Panc1 (cell line): Measurements from ENCODE around the gene RNF34. TPM values are rescaled to one million over a fixed set of nuclear protein-coding genes. Genes with fewer than 3 reads are reported as not detected.
A peak's percentile ranks its signal among the peaks of the same experiment; 100 is the strongest.

Experiments used
- ATAC-seq: fragments of 200-7000 bp; cut with Tn5 transposase; 2 replicates; pipeline ENCODE4 v1.9.1; 2020; ENCODE audit warnings: mild to moderate bottlenecking, moderate library complexity
- BruUV-seq: library from RNA; stranded (reverse); fragments of 400-500 nt; replicated peaks from 2 replicates; lab custom pipeline; 2021; lab: Mats Ljungman, UMichigan
- CTCF ChIA-PET: fragments of 300-600 bp; sonication (Branson Sonifier 250); formaldehyde crosslinking; loops from one replicate; lab custom pipeline; 2022; ENCODE audit warnings: antibody characterized with exemption; lab: Charles Lee
- POLR2A ChIA-PET: fragments of 300-600 bp; sonication (Branson Sonifier 250); formaldehyde crosslinking; loops from one replicate; lab custom pipeline; 2022; ENCODE audit warnings: antibody characterized with exemption; lab: Charles Lee
- DNase-seq: peaks from one replicate; pipeline ENCODE4 v3.0.0-alpha.2; 2010; ENCODE audit warnings: low read depth, low spot score
- H3K27ac ChIP-seq: 2 replicates; pipeline ENCODE4 v1.5.1; 2011; ENCODE audit warnings: mild to moderate bottlenecking, low read length, inconsistent platforms
- H3K27me3 ChIP-seq: fragments of 200-500 bp; sonication (Bioruptor generic); 2 replicates; pipeline ENCODE4 v1.6.0; 2014; ENCODE audit warnings: low read length, inconsistent platforms; ENCODE audit not compliant: control insufficient read depth, insufficient read depth
- H3K36me3 ChIP-seq: fragments of 200-500 bp; sonication (Bioruptor generic); 2 replicates; pipeline ENCODE4 v1.5.1; 2014; ENCODE audit warnings: inconsistent platforms, mild to moderate bottlenecking, low read length, moderate library complexity; ENCODE audit not compliant: control insufficient read depth, insufficient read depth
- H3K4me1 ChIP-seq: 2 replicates; pipeline ENCODE4 v1.5.1; 2011; ENCODE audit warnings: inconsistent platforms, mild to moderate bottlenecking, low read length, moderate library complexity; ENCODE audit not compliant: control insufficient read depth, insufficient read depth
- H3K4me3 ChIP-seq, 2 experiments: 2 replicates each; pipeline ENCODE4 v1.5.1; 2011 to 2012; ENCODE audit warnings: low read depth in 2 of 2, low read length in 2 of 2, mild to moderate bottlenecking in 2 of 2, inconsistent platforms in 1 of 2, moderate library complexity in 1 of 2
- H3K9me3 ChIP-seq: fragments of 200-500 bp; sonication (Bioruptor generic); 2 replicates; pipeline ENCODE4 v1.5.1; 2014; ENCODE audit warnings: low read depth, mild to moderate bottlenecking, inconsistent platforms, low read length, moderate library complexity; ENCODE audit not compliant: control insufficient read depth, insufficient read depth
- CTCF ChIP-seq: fragments of 450-650 bp; IDR thresholded peaks from 2 replicates; pipeline ENCODE4 v1.5.1; 2017; ENCODE audit warnings: mild to moderate bottlenecking
- POLR2AphosphoS5 ChIP-seq: IDR thresholded peaks from 2 replicates; pipeline ENCODE4 v1.6.1; 2012; ENCODE audit warnings: mild to moderate bottlenecking, low read depth, low read length, moderate library complexity
- SIN3A ChIP-seq: IDR thresholded peaks from 2 replicates; pipeline ENCODE4 v1.6.1; 2012; ENCODE audit warnings: low read depth, mild to moderate bottlenecking, low read length, moderate library complexity, borderline replicate concordance; ENCODE audit not compliant: insufficient read depth
- TCF7L2 ChIP-seq: IDR thresholded peaks from 2 replicates; pipeline ENCODE4 v1.6.1; 2011; ENCODE audit warnings: mild to moderate bottlenecking, low read depth, low read length, inconsistent platforms
- in situ Hi-C: cut with HindIII; loops from 2 replicates; pipeline ENCODE4 v1.10.0; 2016; ENCODE audit warnings: low sequenced_read_pairs, low pct_unique_long_range_greater_than_20kb
- intact Hi-C: fragments of 100-400 bp; cut with micrococcal nuclease; formaldehyde crosslinking; loops from one replicate; pipeline ENCODE4 v1.10.0; 2022; ENCODE audit not compliant: unreplicated experiment
- total RNA-seq: library from RNA; stranded (reverse); gene quantifications from one replicate; pipeline ENCODE4 v1.2.1, GENCODE V29; 2021; ENCODE audit not compliant: unreplicated experiment
- TF ChIP-seq, protein P1 (sequence below), 2 experiments: IDR thresholded peaks; 2 replicates each; pipeline ENCODE4 v1.6.1; 2011 to 2012; ENCODE audit warnings: low read depth in 2 of 2, control low read depth in 1 of 2, low read length in 1 of 2, mild to moderate bottlenecking in 1 of 2, moderate library complexity in 1 of 2; ENCODE audit not compliant: insufficient read depth in 1 of 2

RNF34 gene
- total RNA-seq, 1 experiment from 2014 or later, result 52.4 TPM

DNA sequence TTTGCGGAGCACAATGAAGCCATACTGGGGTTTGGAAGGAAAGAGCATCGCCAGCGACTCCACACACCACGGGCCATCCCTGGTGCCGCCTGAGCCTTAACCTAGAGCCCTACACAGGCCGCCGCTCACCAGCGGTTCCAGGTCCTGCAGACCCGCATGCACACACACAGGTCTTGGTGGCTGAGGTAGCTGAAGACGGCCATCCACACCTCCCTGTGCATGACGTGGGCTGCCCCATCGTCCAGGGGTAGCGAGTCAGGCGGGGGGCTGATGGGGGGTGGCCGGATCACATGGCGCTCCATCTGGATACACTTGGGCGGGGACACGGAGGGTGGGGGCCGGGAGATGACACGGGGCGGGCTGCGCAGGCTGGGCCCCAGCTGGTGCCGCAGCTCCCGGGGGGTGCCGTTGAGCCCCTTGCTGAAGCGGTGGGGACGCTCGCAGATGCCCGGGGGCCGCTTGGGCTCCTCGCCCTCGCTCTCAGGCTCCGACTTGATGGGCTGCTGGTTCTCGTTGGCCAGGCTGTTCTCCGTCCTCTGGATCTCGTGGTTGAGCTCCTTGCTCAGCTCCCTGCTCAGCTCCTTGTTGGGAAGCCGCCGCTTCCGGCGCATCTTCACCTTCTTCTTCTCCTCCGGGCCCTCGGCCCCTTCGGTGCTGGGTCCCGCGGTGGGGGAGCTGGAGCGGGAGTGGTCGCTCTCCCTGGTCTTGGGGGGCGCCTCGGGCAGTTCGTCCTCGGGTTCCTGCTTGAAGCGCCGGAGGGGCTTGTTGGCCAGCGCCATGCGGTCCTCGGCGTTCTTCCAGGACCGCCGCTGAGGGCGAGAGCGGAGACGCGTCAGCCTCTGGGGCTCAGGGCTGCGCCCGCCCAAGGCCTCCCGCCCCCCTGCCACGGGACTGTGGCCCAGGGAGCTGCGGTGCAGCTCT, 42.4 kb downstream of the RNF34 start:
- Histone ChIP-seq H3K27ac (no peak overlapping the region), H3K4me1 (peaks cover 4% of the 10 kb centered on the region; the same call in 1 of the 2 replicates), H3K4me3 (no peak overlapping the region), H3K27me3 (no peaks in the 10 kb centered on the region), H3K36me3 (no peaks in the 10 kb centered on the region; the same call in none of the 2 replicates), H3K9me3 (no peaks in the 10 kb centered on the region)
- DNase-seq (no peak), ATAC-seq (no peak)
- ChIA-PET POLR2A (no interaction called here), CTCF (interaction anchor here (0.6 to 2.6 kb wide), 7 partner anchors 10 to 209 kb away, joined by 3 to 11 read pairs (median 3); no protein-coding TSS in a partner anchor)
- BruUV-seq, result no TSS peak
- in situ Hi-C loops, result no loop called here
- intact Hi-C loops, result loop anchor here (5.0 kb wide), 1 partner anchor 110 kb away; no protein-coding TSS in a partner anchor
- TF ChIP-seq, protein P1, sequence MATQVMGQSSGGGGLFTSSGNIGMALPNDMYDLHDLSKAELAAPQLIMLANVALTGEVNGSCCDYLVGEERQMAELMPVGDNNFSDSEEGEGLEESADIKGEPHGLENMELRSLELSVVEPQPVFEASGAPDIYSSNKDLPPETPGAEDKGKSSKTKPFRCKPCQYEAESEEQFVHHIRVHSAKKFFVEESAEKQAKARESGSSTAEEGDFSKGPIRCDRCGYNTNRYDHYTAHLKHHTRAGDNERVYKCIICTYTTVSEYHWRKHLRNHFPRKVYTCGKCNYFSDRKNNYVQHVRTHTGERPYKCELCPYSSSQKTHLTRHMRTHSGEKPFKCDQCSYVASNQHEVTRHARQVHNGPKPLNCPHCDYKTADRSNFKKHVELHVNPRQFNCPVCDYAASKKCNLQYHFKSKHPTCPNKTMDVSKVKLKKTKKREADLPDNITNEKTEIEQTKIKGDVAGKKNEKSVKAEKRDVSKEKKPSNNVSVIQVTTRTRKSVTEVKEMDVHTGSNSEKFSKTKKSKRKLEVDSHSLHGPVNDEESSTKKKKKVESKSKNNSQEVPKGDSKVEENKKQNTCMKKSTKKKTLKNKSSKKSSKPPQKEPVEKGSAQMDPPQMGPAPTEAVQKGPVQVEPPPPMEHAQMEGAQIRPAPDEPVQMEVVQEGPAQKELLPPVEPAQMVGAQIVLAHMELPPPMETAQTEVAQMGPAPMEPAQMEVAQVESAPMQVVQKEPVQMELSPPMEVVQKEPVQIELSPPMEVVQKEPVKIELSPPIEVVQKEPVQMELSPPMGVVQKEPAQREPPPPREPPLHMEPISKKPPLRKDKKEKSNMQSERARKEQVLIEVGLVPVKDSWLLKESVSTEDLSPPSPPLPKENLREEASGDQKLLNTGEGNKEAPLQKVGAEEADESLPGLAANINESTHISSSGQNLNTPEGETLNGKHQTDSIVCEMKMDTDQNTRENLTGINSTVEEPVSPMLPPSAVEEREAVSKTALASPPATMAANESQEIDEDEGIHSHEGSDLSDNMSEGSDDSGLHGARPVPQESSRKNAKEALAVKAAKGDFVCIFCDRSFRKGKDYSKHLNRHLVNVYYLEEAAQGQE (IDR thresholded peaks at IDR 0.05; ENCODE audit: insufficient read depth in 1 of 2, low read depth in 2 of 2, low read length in 1 of 2), result no peak
- no peak for TF ChIP-seq SIN3A
- TF ChIP-seq TCF7L2, result no peak
- no peak for TF ChIP-seq CTCF
- TF ChIP-seq POLR2AphosphoS5, result no peak

DNA sequence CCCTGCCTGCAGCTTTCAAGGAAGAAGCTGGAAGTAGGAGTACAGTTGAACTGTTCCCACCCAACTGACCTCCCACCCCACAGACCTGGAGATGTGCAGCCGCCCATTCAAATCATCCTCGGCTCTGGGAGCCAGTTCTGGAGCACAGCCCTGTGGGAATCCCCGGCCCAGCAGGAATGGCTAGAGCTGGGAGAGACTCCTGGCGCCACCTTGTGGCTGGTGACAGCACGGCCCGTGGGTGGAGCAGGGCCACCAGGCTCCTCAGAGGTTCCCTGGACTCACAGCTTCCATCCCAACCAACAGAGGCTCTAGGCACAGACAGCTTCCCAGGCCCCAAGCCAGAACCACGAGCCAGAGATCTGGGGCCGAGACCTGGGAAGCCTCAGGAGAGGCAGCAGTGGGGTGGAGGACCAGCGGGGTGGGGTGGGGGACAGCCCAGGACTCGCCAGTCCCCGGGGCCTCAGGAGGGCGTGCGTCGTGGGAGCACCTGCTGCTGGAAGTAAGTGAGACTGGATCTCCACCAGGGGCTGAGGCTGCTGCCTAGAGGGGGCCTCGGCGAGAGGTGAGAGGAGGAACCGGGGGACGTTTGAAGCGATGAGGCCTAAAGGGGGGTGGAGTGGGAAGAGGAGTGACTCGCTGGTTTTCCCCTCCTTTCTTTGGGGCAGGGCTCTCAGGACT, 43.4 kb downstream of the RNF34 start:
- no peaks in the 10 kb centered on the region; the same call in none of the 2 replicates for H3K36me3 ChIP-seq
- peaks cover 4% of the 10 kb centered on the region; the same call in 1 of the 2 replicates for H3K4me1 ChIP-seq
- TF ChIP-seq CTCF (peak; percentile 97), POLR2AphosphoS5 (no peak), TCF7L2 (no peak), SIN3A (no peak)
- TF ChIP-seq, protein P1 (IDR thresholded peaks at IDR 0.05; ENCODE audit: insufficient read depth in 1 of 2, low read depth in 2 of 2, low read length in 1 of 2), result no peak
- ChIA-PET CTCF (interaction anchor here (0.6 to 2.6 kb wide), 10 partner anchors 11 to 350 kb away, joined by 3 to 11 read pairs (median 4); partner anchors contain the start of gene RHOF), POLR2A (no interaction called here)
- no peaks in the 10 kb centered on the region for H3K9me3 ChIP-seq
- H3K27me3 ChIP-seq, result no peaks in the 10 kb centered on the region
- BruUV-seq, result no TSS peak
- H3K4me3 ChIP-seq, result no peak overlapping the region
- DNase-seq, result peak; percentile 32
- no peak overlapping the region for H3K27ac ChIP-seq
- peak; percentile 98 for ATAC-seq
- intact Hi-C loops (loop anchor here (5.0 kb wide), 1 partner anchor 111 kb away; no protein-coding TSS in a partner anchor), in situ Hi-C loops (no loop called here)
